ENCODE measurements around the gene ATXN7L2.

ATXN7L2 gene

GRCh38 chr1:109499661-109500536 is 16.2 kb downstream of the ATXN7L2 start:
- 0 out of 2 replicates have a peak, but pooled peaks cover 6% of the 10 kb centered on the region for H3K36me3 ChIP-seq (ENCODE audit: insufficient read depth, low read depth, low read length)
- H3K4me3 ChIP-seq (ENCODE audit: low read length) = no peak overlapping the region
- H3K4me1 ChIP-seq (ENCODE audit: insufficient read depth, low read length) = peaks cover 3% of the 10 kb centered on the region

DNA sequence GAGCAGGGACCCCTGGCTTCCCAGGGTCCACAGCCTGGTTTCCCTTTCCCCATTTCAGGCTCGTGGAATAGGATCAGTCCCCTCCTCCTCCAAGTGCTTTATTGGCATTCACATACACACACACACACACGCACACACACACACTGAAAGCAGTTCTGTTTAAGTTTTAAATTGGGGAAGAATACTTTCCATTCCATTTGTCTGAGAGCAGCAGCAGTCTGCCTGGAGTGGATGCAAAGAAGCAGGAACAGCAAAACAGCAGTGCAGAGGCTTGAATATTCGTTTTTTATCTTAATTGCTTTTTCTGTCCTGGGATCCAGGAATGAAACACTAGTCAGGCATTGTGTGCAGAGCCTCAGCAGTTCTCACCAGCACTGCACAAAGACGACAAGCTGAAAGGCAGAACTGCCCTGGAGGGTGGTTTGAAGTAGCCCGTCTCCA is 17.3 kb downstream of the ATXN7L2 start:
- no peak overlapping the region for H3K9ac ChIP-seq (ENCODE audit: low read depth, low read length)
- no peak overlapping the region for H3K4me3 ChIP-seq (ENCODE audit: low read length)
- no peak overlapping the region for H3K27ac ChIP-seq (ENCODE audit: low read length)

More at GRCh38 chr1:109499661-109500536, 16.2 kb downstream of the ATXN7L2 start:
- Histone ChIP-seq H3K27me3 (ENCODE audit: insufficient read depth, low read length) (no peaks in the 10 kb centered on the region), H3K27ac (ENCODE audit: low read length) (no peak overlapping the region), H3K9me3 (ENCODE audit: insufficient read depth, low read depth, low read length) (no peaks in the 10 kb centered on the region), H3K9ac (ENCODE audit: low read depth, low read length) (no peak overlapping the region)

DNA sequence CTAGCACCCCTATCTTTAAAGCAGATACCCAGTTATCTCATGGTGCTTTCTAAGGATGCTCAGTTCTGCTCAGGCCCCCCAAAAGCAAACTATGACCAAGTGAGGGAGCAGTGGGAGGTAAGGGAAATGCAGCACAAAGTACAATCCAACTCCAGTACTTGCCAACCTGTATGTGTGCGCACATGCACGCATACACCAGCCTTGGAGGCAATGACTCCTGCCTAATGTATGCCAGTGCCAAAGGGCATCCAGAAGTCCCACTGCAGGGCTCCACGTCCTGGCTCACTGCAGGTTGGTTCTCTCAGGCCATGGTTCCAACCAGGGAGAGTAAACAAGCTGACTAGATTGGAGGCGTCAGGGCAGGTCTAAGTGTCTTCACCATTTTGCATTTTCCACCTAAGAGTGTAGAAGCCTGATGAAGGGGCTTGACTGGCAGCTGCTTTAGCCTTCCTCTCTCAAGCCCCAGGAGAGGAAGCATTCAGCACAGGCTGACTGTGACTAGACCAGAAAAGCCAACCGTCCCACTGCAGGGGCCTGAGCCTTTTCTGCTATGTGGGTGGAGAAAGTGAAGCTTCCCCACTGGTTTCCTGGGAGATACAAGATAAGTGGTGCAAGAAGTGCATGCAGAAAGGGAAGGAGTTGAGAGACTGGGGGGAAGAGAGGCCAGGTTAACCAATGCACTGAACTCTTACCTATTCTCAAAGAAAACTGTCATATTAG is 18.1 kb downstream of the ATXN7L2 start:
- H3K9ac ChIP-seq (ENCODE audit: low read depth, low read length) = no peak overlapping the region
- H3K27me3 ChIP-seq (ENCODE audit: insufficient read depth, low read length) = no peaks in the 10 kb centered on the region; the same call in 1 of the 2 replicates
- no peaks in the 10 kb centered on the region for H3K9me3 ChIP-seq (ENCODE audit: insufficient read depth, low read depth, low read length)
- H3K27ac ChIP-seq (ENCODE audit: low read length) = no peak overlapping the region
- peaks cover 3% of the 10 kb centered on the region for H3K4me1 ChIP-seq (ENCODE audit: insufficient read depth, low read length)
- no peak overlapping the region for H3K4me3 ChIP-seq (ENCODE audit: low read length)
- 0 out of 2 replicates have a peak, but pooled peaks cover under 1% of the 10 kb centered on the region for H3K36me3 ChIP-seq (ENCODE audit: insufficient read depth, low read depth, low read length)

More for the DNA sequence above, 17.3 kb downstream of the ATXN7L2 start:
- 0 out of 2 replicates have a peak, but pooled peaks cover 6% of the 10 kb centered on the region for H3K36me3 ChIP-seq (ENCODE audit: insufficient read depth, low read depth, low read length)
- H3K9me3 ChIP-seq (ENCODE audit: insufficient read depth, low read depth, low read length) = no peaks in the 10 kb centered on the region
- H3K4me1 ChIP-seq (ENCODE audit: insufficient read depth, low read length) = peaks cover 3% of the 10 kb centered on the region
- H3K27me3 ChIP-seq (ENCODE audit: insufficient read depth, low read length) = no peaks in the 10 kb centered on the region

- H3K4me3 ChIP-seq (ENCODE audit: low read length) = no peak overlapping the region
- no peaks in the 10 kb centered on the region for H3K9me3 ChIP-seq (ENCODE audit: insufficient read depth, low read depth, low read length)
- H3K4me1 ChIP-seq (ENCODE audit: insufficient read depth, low read length) = peaks cover 3% of the 10 kb centered on the region
- H3K36me3 ChIP-seq (ENCODE audit: insufficient read depth, low read depth, low read length) = no peaks in the 10 kb centered on the region
- H3K9ac ChIP-seq (ENCODE audit: low read depth, low read length) = no peak overlapping the region
- H3K27me3 ChIP-seq (ENCODE audit: insufficient read depth, low read length) = peaks cover under 1% of the 10 kb centered on the region; the same call in 1 of the 2 replicates
- no peak overlapping the region for H3K27ac ChIP-seq (ENCODE audit: low read length)
These were observed 18.7 kb downstream of the ATXN7L2 start for GRCh38 chr1:109502364-109502851.

DNA sequence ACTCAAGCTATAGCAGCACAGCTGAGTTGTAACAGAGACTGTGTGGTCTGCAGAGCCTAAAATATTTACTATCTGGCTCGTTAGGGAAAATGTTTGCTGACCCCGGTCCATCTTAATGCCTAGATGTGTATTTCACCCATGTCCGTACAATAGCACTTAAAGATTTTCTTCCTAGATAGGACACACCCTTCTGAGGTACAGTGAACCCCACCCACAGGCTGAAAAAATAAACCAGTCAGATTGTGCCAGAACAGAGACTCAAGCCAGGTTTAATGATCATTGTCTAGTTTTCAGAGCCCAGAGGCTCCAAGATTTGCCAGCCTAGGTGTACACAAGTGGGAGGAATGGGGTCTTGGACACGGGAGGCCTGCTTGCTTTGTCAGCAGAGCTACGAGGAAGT is 20.2 kb downstream of the ATXN7L2 start:
- no peak overlapping the region for H3K9ac ChIP-seq (ENCODE audit: low read depth, low read length)
- no peaks in the 10 kb centered on the region; the same call in 1 of the 2 replicates for H3K4me1 ChIP-seq (ENCODE audit: insufficient read depth, low read length)
- H3K9me3 ChIP-seq (ENCODE audit: insufficient read depth, low read depth, low read length) = no peaks in the 10 kb centered on the region
- no peaks in the 10 kb centered on the region for H3K36me3 ChIP-seq (ENCODE audit: insufficient read depth, low read depth, low read length)
- no peak overlapping the region for H3K27ac ChIP-seq (ENCODE audit: low read length)
- H3K27me3 ChIP-seq (ENCODE audit: insufficient read depth, low read length) = peaks cover 16% of the 10 kb centered on the region
- H3K4me3 ChIP-seq (ENCODE audit: low read length) = no peak overlapping the region

GRCh38 chr1:109504974-109505373 is 21.3 kb downstream of the ATXN7L2 start:
- Histone ChIP-seq H3K9ac (ENCODE audit: low read depth, low read length) (no peak overlapping the region), H3K4me1 (ENCODE audit: insufficient read depth, low read length) (no peaks in the 10 kb centered on the region; the same call in 1 of the 2 replicates), H3K27me3 (ENCODE audit: insufficient read depth, low read length) (peaks cover 23% of the 10 kb centered on the region), H3K4me3 (ENCODE audit: low read length) (no peak overlapping the region), H3K9me3 (ENCODE audit: insufficient read depth, low read depth, low read length) (no peaks in the 10 kb centered on the region), H3K27ac (ENCODE audit: low read length) (no peak overlapping the region), H3K36me3 (ENCODE audit: insufficient read depth, low read depth, low read length) (no peaks in the 10 kb centered on the region)

DNA sequence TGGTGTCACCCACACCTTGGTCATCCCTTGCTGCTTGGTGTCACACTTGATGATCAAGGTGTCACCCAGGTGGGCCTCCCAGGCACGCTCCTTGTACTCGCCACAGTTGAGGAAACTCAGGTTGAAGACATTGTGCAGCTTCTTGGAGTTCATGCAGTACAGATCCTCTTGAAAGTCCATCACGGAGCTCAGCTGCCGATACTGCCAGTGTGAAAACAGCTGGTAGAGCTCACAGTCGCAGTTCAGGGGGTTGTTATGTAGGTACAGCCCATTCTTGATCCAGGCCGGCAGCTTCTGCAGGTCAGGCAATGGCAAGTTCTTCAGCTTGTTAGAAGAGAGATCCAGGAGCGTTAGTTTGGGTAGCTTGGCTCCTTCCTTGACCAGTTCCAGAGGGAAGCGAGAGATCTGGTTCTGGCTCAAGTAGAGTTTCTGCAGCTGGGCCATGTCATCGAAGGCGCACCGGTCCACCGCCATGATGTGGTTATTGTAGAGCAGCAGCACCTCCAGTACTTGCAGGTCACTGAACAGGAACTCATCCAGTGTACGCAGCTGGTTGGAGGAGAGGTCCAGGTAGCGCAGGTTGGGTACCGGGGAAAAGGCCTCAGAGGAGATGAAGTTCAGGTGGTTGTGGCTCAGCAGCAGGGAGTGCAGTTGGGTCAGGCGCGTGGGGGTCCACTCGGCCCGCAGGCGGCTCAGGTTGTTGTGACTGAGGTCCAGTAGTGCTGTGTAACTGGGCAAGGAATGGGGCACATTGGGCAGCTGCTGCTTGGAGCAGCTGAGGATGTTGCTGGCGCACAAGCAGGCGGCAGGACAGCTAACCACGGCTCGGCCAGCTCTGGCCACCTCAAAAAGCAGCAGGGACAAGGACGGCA is 24.5 kb downstream of the ATXN7L2 start:
- H3K9me3 ChIP-seq (ENCODE audit: insufficient read depth, low read depth, low read length) = no peaks in the 10 kb centered on the region
- H3K9ac ChIP-seq (ENCODE audit: low read depth, low read length) = no peak overlapping the region
- no peak overlapping the region for H3K4me3 ChIP-seq (ENCODE audit: low read length)
- H3K36me3 ChIP-seq (ENCODE audit: insufficient read depth, low read depth, low read length) = no peaks in the 10 kb centered on the region
- H3K27ac ChIP-seq (ENCODE audit: low read length) = no peak overlapping the region
- 0 out of 2 replicates have a peak, but pooled peaks cover 2% of the 10 kb centered on the region for H3K4me1 ChIP-seq (ENCODE audit: insufficient read depth, low read length)
- H3K27me3 ChIP-seq (ENCODE audit: insufficient read depth, low read length) = peaks cover 44% of the 10 kb centered on the region

DNA sequence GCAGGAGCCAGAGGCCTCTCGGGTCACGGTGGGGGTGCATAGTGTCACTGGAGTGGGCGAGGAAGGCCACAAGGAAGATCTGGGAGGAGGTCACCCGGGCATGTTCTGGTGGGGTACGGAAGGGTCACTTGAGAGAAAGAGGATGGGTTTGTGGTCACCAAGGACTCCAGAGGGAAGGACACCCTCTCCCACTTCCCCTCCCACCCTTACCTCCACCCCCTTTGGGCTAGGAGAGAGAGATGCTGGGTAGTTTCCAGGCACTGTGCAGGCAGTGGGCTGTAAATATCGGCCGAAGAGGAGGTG is 25.1 kb downstream of the ATXN7L2 start:
- Histone ChIP-seq H3K4me3 (ENCODE audit: low read length) (peak overlapping the region; percentile 89), H3K27me3 (ENCODE audit: insufficient read depth, low read length) (peaks cover 44% of the 10 kb centered on the region), H3K9me3 (ENCODE audit: insufficient read depth, low read depth, low read length) (no peaks in the 10 kb centered on the region), H3K36me3 (ENCODE audit: insufficient read depth, low read depth, low read length) (no peaks in the 10 kb centered on the region), H3K9ac (ENCODE audit: low read depth, low read length) (no peak overlapping the region), H3K4me1 (ENCODE audit: insufficient read depth, low read length) (0 out of 2 replicates have a peak, but pooled peaks cover 2% of the 10 kb centered on the region), H3K27ac (ENCODE audit: low read length) (no peak overlapping the region)

DNA sequence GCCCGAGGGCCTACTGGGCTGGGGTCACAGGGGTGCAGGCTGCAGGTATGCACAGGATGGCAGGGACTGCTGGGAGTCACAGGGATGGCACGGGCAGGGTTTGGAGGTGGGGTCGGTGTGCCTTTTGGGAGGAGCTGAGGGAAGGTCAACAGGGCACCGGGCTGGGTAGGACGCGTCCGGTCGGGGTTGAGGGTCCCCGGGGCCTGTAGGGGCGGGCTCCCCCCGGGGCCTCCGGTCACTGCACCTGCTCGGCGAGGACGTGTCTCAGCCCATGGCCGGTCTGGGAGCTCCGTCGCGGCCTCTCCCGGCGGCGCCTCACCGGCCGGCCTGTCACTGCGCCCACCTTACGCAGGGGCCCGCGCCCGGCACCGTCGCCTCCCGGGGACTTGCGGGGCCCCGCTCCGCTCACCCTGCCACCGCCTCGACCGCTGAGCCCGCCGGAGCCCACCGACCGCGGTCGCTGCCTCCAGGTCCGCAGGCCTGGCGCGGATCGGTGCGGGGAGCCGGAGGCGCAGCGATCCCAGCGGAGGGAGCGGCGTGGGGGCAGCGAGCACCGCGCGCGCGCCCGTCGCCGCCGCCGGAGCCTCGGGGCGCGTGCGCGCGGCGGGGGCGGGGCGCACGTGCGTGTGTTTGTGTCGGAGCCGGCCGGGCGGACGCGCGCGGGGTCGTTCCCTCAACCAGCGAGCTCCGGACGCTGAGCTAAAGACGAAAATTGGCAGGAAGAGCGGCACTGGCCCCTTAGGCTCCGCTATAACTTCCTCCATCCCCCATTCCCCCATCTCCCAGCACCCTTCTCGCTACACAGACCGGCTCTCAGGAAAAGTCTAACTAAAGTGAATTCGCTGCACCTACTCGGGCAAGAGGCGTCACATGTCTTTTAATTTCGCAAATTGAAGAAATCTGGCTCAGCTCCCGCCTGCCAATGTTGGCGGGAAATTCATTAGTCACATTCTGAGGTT is 25.8 kb downstream of the ATXN7L2 start, which contains the start of gene AMIGO1:
Gene AMIGO1, minus strand, starts transcription at position 552 of the 959 bp plus-strand sequence. CDS start 815 bp downstream, outside the sequence.
- Histone ChIP-seq H3K4me3 (ENCODE audit: low read length) (peak within 1 kb of the TSS; percentile 89), H3K27ac (ENCODE audit: low read length) (no peak within 1 kb of the TSS)

GRCh38 chr1:109513110-109513710 is 29.5 kb downstream of the ATXN7L2 start:
- Histone ChIP-seq H3K9ac (ENCODE audit: low read depth, low read length) (no peak overlapping the region), H3K36me3 (ENCODE audit: insufficient read depth, low read depth, low read length) (no peaks in the 10 kb centered on the region), H3K4me3 (ENCODE audit: low read length) (no peak overlapping the region), H3K4me1 (ENCODE audit: insufficient read depth, low read length) (0 out of 2 replicates have a peak, but pooled peaks cover 2% of the 10 kb centered on the region), H3K9me3 (ENCODE audit: insufficient read depth, low read depth, low read length) (no peaks in the 10 kb centered on the region), H3K27me3 (ENCODE audit: insufficient read depth, low read length) (peaks cover 36% of the 10 kb centered on the region), H3K27ac (ENCODE audit: low read length) (no peak overlapping the region)

More for the DNA sequence above, 25.8 kb downstream of the ATXN7L2 start, which contains the start of gene AMIGO1:
- no peaks in the 10 kb centered on the region for H3K9me3 ChIP-seq (ENCODE audit: insufficient read depth, low read depth, low read length)
- H3K27me3 ChIP-seq (ENCODE audit: insufficient read depth, low read length) = peaks cover 44% of the 10 kb centered on the region
- H3K36me3 ChIP-seq (ENCODE audit: insufficient read depth, low read depth, low read length) = no peaks in the 10 kb centered on the region
- peak within 1 kb of the TSS; percentile 83; the same call in 1 of the 2 replicates for H3K9ac ChIP-seq (ENCODE audit: low read depth, low read length)
- 0 out of 2 replicates have a peak, but pooled peaks cover 2% of the 10 kb centered on the region for H3K4me1 ChIP-seq (ENCODE audit: insufficient read depth, low read length)
